ENCODE results near the gene SCAF1. TPM values are rescaled to one million over a fixed set of nuclear protein-coding genes. Genes with fewer than 3 reads are reported as not detected.
"Not testable (repeated sequence)": the region's sequence is repeated elsewhere in the genome, so short reads cannot be mapped to it uniquely, and the experiment has no call there.

Gene SCAF1
- total RNA-seq, 2 donors from 2014 or later, result 49.8 to 57.4 TPM

DNA sequence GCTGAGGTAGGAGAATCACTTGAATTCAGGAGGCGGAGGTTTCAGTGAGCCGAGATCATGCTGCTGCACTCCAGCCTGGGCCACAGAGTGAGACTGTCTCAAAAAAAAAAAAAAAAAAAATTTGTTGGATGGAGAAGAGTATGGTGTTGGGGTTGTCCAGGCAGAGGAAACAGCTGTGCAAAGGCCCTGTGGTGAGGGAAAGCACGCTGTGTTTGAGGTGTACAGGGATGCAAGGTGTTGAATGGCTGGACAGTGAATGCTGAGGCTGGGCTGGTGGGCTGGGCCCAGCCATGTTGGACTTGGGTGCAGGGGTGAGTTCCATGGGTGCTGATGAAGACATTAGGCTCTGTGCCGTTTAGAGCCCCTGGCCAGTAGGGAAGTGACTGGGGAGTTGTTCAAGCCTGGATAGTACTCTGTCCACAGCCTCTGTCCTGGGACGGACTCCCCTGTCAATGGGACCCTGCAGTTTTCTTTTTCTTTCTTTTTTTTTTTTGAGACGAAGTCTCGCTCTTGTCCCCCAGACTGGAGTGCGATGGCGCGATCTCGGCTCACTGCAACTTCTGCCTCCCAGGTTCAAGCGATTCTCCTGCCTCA, 32.4 kb upstream of the SCAF1 start:
- ATAC-seq (no peak), DNase-seq (ENCODE audit: low spot score in 2 of 2) (no peak)
- peaks cover 0 to 7% of the 10 kb centered on the region in 2 donors for H3K36me3 Mint-ChIP-seq

GRCh38 chr19:49613374-49613773, 28.6 kb upstream of the SCAF1 start:
- DNase-seq (ENCODE audit: low spot score in 2 of 2) (no peak), ATAC-seq (peak in 1 of 2 donors; percentile 28)
- Mint-ChIP-seq H3K9me3 (no peaks in the 10 kb centered on the region), H3K36me3 (peaks cover 10 to 22% of the 10 kb centered on the region in 2 donors), H3K27ac (peak overlapping the region; percentile 54 to 91)

More for the DNA sequence above, 32.4 kb upstream of the SCAF1 start:
- no peaks in the 10 kb centered on the region for H3K9me3 Mint-ChIP-seq
- H3K27ac Mint-ChIP-seq, result no peak overlapping the region

- peaks cover 10 to 22% of the 10 kb centered on the region in 2 donors for H3K36me3 Mint-ChIP-seq
- DNase-seq (ENCODE audit: low spot score in 2 of 2) (no peak), ATAC-seq (peak; percentile 60 to 84)
- H3K27ac Mint-ChIP-seq, result peak overlapping the region; percentile 54 to 91
- H3K9me3 Mint-ChIP-seq, result no peaks in the 10 kb centered on the region
These were observed 27.7 kb upstream of the SCAF1 start for GRCh38 chr19:49614096-49614833.

DNA sequence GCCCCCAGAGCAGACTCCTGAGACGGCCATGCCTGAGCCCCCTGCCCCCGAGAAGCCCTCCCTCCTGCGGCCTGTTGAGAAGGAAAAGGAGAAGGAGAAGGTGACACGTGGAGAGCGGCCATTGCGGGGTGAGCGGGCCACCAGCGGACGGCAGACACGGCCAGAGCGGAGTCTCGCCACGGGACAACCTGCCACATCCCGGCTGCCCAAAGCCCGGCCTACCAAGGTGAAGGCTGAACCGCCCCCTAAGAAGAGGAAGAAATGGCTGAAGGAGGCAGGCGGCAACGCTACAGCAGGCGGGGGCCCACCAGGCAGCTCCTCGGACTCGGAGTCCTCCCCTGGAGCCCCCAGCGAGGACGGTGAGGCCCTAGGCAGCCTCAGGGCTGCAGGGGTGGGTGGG, 26.1 kb upstream of the SCAF1 start:
- Mint-ChIP-seq H3K27ac (no peak overlapping the region), H3K9me3 (no peaks in the 10 kb centered on the region), H3K36me3 (peaks cover 10 to 22% of the 10 kb centered on the region in 2 donors)
- ATAC-seq (no peak), DNase-seq (ENCODE audit: low spot score in 2 of 2) (no peak)

GRCh38 chr19:49616532-49616931, 25.5 kb upstream of the SCAF1 start:
- no peak overlapping the region for H3K27ac Mint-ChIP-seq
- DNase-seq (ENCODE audit: low spot score in 2 of 2), result no peak
- H3K9me3 Mint-ChIP-seq, result no peaks in the 10 kb centered on the region
- no peak for ATAC-seq
- H3K36me3 Mint-ChIP-seq, result peaks cover 10 to 22% of the 10 kb centered on the region in 2 donors

DNA sequence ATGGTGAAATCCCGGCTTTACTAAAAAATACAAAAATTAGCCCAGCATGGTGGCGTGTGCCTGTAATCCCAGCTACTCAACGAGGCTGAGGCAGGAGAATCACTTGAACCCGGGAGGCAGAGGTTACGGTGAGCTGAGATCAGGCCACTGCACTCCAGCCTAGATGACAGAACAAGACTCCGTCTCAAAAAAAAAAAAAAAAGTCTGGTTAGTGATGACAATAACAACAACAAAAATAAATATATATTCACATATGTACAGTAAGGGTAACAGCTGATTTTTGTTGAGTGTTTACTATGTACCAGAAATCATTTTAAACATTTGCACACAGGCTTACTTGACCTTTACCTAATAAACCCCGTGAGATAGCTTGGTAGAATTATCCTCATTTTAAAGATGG, 25.1 kb upstream of the SCAF1 start:
- Mint-ChIP-seq H3K36me3 (peaks cover 10 to 22% of the 10 kb centered on the region in 2 donors), H3K27ac (no peak overlapping the region), H3K9me3 (no peaks in the 10 kb centered on the region)
- DNase-seq (ENCODE audit: low spot score in 2 of 2) (no peak), ATAC-seq (no peak)

DNA sequence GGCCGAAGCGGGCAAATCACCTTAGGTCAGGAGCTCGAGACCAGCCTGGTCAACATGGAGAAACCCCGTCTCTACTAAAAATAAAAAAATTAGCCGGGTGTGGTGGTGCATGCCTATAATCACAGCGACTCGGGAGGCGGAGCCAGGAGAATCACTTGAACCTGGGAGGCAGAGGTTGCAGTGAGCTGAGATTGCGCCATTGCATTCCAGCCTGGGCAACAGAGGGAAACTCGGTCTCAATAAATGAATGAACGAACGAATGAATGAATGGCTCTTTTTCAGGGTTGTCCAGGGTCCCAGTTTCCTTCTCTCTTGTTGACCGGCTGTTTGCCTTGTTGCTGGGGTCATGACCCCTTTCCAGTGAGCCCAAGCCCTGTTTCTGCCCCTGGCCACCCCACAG, 24.1 kb upstream of the SCAF1 start:
- H3K36me3 Mint-ChIP-seq, result peaks cover 10 to 22% of the 10 kb centered on the region in 2 donors
- DNase-seq (ENCODE audit: low spot score in 2 of 2); H3K27ac Mint-ChIP-seq; H3K9me3 Mint-ChIP-seq; ATAC-seq: not testable (repeated sequence)

- H3K36me3 Mint-ChIP-seq, result no peaks in the 10 kb centered on the region
- peak in 1 of 2 donors; percentile 26 for ATAC-seq
- H3K9me3 Mint-ChIP-seq, result no peaks in the 10 kb centered on the region
- H3K27ac Mint-ChIP-seq, result no peak overlapping the region
- DNase-seq (ENCODE audit: low spot score in 2 of 2), result no peak
These were observed 16.8 kb upstream of the SCAF1 start for GRCh38 chr19:49624967-49625910.

GRCh38 chr19:49626226-49626625, 15.8 kb upstream of the SCAF1 start:
- no peaks in the 10 kb centered on the region for H3K36me3 Mint-ChIP-seq
- DNase-seq (ENCODE audit: low spot score in 2 of 2) (no peak), ATAC-seq (no peak)
- H3K9me3 Mint-ChIP-seq, result no peaks in the 10 kb centered on the region
- H3K27ac Mint-ChIP-seq, result no peak overlapping the region

DNA sequence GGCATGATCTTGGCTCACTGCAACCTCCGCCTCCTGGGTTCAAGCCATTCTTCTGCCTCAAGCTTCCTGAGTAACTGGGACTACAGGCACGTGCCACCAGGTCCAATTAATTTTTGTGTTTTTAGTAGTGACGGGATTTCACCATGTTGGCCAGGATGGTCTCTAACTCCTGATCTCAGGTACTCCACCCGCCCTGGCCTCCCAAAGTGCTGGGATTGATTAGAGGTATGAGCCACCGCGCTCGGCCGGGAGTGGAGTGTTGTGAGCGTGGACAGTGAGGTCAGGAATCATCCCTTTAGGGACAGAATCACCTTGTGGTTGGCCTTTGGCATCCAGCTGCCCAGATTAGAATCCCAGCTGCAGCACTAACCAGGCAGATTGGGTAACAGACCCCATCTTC, 12.3 kb upstream of the SCAF1 start:
- no peaks in the 10 kb centered on the region for H3K36me3 Mint-ChIP-seq
- no peak for DNase-seq (ENCODE audit: low spot score in 2 of 2)
- no peak for ATAC-seq
- no peaks in the 10 kb centered on the region for H3K9me3 Mint-ChIP-seq
- H3K27ac Mint-ChIP-seq, result no peak overlapping the region

DNA sequence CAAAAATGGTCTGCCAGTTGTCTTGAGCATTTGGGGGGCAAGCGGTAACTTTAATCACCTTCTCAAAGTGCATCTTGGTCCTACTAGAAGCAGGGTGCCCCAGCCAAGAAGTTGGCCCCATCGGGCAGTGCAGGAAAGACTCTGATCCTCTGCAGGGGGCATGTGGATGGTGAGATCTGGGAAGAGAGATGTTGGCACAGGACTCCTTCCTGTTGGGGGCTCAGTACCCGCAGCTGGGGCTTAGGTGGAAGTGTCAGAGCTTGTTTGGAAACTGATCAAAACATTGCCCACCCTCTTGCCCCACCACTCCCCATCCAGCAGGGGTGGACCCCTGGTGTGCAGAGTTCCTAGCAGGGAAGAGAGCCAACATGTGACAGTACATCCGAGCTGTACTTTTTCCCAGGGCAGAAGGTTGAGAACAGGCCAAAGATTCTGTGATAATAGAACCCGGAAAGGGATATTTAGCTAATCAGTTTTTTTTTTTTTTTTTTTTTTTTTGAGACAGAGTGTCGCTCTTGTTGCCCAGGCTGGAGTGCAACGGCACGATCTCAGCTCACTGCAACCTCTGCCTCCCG, 10.9 kb upstream of the SCAF1 start:
- Mint-ChIP-seq H3K36me3 (no peaks in the 10 kb centered on the region), H3K9me3 (no peaks in the 10 kb centered on the region), H3K27ac (no peak overlapping the region)
- DNase-seq (ENCODE audit: low spot score in 2 of 2), result no peak
- ATAC-seq, result no peak

DNA sequence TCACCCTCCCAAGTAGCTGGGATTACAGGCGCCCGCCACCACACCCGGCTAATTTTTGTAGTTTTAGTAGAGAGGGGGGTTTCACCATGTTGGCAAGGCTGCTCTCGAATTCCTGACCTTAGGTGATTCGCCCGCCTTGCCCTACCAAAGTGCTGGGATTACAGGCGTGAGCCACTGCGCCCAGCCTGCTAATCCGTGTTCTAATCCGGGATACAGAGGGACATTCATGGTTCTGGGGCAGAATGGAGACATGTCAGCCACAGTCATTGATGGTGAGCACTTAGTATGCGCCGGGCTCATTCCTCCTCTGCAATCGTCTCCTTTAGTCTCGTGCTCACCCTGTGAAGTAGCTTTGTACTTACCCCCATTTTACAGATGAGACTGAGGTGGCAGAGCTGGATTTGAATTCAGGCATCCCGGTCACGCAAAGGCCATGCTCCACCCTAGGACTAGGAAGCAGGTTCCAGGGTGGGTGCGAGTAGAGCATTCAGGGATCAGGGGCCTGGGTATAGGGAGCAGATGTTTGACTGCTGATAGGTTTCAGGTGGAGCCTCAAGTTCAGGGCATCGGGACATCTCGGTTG, 10.3 kb upstream of the SCAF1 start:
- Mint-ChIP-seq H3K36me3 (no peaks in the 10 kb centered on the region), H3K9me3 (no peaks in the 10 kb centered on the region), H3K27ac (peak overlapping the region in 1 of 2 donors; percentile 81)
- ATAC-seq, result no peak
- DNase-seq (ENCODE audit: low spot score in 2 of 2), result no peak

- DNase-seq (ENCODE audit: low spot score in 2 of 2) (no peak), ATAC-seq (no peak)
- peak overlapping the region; percentile 29 to 81 for H3K27ac Mint-ChIP-seq
- no peaks in the 10 kb centered on the region for H3K36me3 Mint-ChIP-seq
- H3K9me3 Mint-ChIP-seq, result no peaks in the 10 kb centered on the region
These were observed 9.4 kb upstream of the SCAF1 start for GRCh38 chr19:49632576-49632975.

DNA sequence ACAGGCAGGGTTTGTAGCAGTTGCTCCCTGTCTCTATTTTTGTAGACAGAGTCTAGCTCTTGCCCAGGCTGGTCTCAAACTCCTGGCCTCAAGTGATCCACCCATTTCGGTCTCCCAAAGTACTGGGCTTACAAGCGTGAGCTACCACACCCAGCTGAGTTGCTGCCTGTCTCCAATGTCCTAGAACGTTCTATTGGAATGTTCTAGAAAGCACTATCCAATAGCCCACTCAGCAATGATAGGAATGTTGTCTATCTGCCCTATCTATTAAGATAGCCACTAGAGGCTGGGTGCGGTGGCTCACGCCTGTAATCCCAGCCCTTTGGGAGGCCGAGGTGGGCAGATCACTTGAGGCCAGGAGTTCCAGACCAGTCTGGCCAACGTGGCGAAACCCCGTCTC, 8.7 kb upstream of the SCAF1 start:
- ATAC-seq; H3K27ac Mint-ChIP-seq; H3K36me3 Mint-ChIP-seq; H3K9me3 Mint-ChIP-seq; DNase-seq (ENCODE audit: low spot score in 2 of 2): not testable (repeated sequence)

DNA sequence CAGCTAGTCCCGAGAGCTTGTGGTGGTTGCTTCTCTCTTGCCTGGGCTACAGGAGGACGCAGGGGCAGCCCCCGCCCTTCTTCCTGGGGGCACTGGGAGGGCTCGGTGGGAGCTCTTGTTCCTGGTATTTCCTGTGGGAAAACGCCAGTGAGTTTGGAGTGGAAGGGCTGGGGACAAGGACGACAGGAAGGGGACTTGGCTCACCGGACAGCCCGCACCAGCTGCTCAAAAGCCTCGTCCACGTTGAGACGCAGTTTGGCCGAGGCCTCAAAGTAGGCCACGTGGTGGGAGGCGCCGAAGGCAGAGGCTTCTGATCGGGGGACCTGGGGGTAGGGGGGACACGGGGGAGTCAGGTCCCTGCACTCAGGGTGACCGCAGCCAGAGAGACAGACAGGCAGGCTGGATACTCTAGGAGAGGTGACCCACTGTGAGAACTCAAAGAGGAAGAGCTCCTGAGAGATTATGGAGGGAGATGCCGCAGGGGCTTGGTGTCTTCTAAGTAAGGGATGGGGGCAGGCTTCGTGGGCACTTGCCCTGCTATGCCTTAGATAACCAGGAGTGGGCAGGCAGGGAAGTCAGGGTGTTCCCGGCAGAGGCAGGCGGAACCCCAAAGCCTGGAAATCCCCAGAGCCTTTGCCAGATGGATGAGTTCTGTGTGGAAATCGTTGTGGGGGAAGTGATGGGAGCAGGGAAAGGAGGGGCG, 6.3 kb upstream of the SCAF1 start:
- no peak for ATAC-seq
- peak overlapping the region; percentile 55 to 57 for H3K27ac Mint-ChIP-seq
- H3K36me3 Mint-ChIP-seq, result peaks cover 3 to 5% of the 10 kb centered on the region in 2 donors
- no peak for DNase-seq (ENCODE audit: low spot score in 2 of 2)
- H3K9me3 Mint-ChIP-seq, result no peaks in the 10 kb centered on the region

All from activated naive CD4-positive, alpha-beta T cell treated with anti-CD3 and anti-CD28 coated beads, Interleukin-2, amount 50 U/mL, for 72 hours (primary cell).